Activated CD8-positive, alpha-beta memory T cell treated with anti-CD3 and anti-CD28 coated beads, Interleukin-2, amount 50 U/mL, for 24 hours (primary cell): Measurements from ENCODE around the gene HLA-DPA1.
"Not testable (repeated sequence)": the region's sequence is repeated elsewhere in the genome, so short reads cannot be mapped to it uniquely, and the experiment has no call there.

ENCODE experiments used
- DNase-seq: peaks from one replicate; pipeline ENCODE4 v3.0.0-alpha.2; 2020; ENCODE audit errors: extremely low read depth

The HLA-DPA1 gene

GRCh38 chr6:33073431-33073871 is at the start of gene HLA-DPA1:
Gene HLA-DPA1, minus strand, starts transcription at chr6:33073649.
- DNase-seq: no peak

DNA sequence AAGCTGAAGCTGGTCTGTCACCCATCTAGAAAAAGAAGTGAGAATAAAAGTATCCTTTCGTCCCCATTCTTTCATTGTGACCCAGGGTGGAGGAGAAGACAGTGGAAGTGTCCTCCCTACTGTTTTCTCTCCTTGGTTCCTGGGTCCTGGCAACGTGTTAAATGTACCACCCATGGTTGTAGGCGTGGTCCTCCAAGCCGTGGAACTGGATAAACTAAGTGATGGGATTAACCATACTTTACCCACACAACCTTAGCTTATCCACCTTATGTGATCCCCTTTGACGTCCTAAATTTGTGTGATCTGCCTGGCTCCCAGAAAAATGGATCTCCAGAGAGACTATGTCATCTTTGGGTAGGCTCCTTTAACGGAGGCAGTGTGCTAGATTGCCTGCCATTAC is 49.7 kb upstream of the HLA-DPA1 start:
- no peak for DNase-seq

GRCh38 chr6:33120001-33120400 is 46.6 kb upstream of the HLA-DPA1 start:
- no peak for DNase-seq

- no peak for DNase-seq
These were observed 45.2 kb upstream of the HLA-DPA1 start for GRCh38 chr6:33118525-33119123.

- no peak for DNase-seq
These were observed 44.4 kb upstream of the HLA-DPA1 start for GRCh38 chr6:33117811-33118277.

DNA sequence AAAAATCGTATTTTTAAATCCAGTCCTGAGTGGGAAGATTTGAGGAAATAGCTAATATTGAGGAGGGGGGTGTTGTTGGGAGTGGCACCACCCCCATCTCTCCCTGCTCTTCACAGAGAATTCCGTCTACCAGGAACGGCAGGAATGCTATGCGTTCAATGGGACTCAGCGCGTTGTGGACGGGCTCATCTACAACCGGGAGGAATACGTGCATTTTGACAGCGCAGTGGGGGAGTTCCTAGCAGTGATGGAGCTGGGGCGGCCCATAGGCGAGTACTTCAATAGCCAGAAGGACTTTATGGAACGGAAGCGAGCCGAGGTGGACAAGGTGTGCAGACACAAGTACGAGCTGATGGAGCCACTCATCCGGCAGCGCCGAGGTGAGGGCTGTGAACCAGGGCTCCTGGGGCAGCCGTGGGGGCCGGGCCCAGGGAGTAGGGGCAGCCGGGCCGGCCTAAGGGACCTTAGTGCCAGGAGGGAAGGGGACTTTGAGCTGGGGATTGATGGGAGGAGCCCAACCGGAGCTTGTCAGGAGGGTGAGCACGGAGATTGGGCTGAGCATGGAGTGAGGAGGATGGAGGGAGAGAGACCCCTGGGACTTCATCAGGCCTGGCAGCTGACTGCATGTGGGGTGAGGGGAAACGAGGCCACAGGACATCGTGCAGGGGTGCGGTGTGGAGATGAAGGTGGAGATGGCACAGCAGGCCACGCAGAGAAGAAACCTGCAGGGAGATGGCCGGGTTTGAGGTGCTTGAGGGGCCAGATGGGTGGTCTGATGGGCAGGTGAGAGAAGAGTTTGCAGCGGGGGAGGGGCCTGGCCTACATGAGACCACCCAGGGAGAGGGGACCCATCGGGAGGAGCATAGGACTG is 43.6 kb upstream of the HLA-DPA1 start:
- DNase-seq: no peak

DNA sequence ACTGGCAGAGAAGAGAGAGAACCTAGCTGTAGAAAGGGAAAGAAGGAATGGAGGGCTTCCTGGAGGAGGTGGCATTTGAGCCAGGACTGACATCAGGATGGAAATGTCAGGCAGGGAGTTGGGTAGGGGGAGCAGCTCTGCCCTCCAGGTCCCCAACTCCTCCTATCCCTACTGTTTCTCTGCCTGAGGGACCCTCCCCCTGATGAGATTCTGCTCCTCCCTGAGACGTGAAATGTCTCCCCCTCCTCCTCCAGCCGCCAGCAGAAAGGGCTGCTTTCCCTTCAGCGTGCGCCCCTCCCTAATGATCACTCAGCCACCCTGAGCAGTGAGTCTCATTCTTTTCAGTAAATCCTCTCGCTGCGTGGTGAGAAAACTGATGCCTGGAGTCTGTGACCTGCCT is 43.0 kb upstream of the HLA-DPA1 start:
- DNase-seq: no peak

DNA sequence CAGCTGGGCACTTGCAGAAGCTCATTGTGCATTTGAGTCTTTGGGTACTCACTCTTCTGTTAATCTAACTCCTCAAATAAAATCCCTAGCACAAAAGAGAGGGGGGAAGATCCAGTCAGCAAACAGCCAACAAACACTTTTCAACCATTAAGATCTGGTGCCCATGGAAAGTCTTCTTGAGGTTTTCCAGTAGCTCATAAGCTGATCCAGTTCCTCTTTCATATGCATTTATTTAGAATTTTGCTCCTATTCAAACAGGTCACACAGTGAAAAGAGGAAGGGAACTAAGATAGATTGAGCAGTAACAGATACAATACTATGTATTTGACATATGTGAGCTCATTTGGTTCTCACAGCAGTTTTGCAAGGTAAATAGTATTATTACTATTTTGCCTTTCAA is 41.0 kb upstream of the HLA-DPA1 start:
- DNase-seq: no peak

- DNase-seq: no peak
These were observed 40.3 kb upstream of the HLA-DPA1 start for GRCh38 chr6:33113755-33114154.

- DNase-seq: no peak
These were observed 38.7 kb upstream of the HLA-DPA1 start for GRCh38 chr6:33112148-33112547.

DNA sequence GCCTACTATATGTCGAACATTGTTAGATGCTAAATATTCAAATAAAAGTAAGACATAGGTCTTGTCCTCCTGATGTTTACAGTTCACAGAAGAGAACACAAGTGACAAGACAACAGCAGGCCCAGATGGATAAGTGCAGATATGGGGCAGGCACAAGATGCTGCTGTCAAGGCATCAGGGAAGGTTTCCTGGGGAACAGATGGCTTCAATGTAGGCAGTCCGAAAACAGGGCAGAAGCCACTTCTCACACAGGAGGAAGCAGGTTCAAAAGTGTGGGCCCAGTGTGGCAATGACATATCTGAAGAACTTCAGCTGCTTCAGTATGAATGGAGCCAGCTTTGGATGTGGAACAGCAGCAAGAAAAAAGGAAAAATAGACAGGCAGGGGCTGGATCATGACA is 34.9 kb upstream of the HLA-DPA1 start:
- DNase-seq: no peak

GRCh38 chr6:33107641-33108040 is 34.2 kb upstream of the HLA-DPA1 start:
- DNase-seq: no peak

- no peak for DNase-seq
These were observed 32.7 kb upstream of the HLA-DPA1 start for GRCh38 chr6:33105916-33106871.

GRCh38 chr6:33105386-33105785 is 31.9 kb upstream of the HLA-DPA1 start:
- DNase-seq: no peak

DNA sequence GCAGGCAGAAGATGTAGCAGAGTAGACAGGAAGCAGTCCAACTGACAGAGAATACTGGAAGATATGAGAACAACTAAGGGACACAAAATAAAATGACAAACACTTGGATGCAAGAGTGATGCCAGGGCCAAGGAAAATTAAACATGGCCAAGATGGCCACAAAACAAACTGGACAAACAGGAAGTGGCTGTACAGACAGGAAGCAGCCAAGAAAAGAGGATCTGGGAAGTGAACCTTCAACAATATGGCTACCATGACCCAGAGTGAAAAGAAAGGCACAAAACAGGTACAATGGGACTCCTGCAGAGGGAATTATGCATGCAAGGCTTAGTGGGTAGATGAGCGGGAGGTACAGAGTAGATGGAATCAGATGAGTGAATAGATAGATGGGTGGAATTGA is 31.4 kb upstream of the HLA-DPA1 start:
- DNase-seq: no peak

- DNase-seq: no peak
These were observed 30.3 kb upstream of the HLA-DPA1 start for GRCh38 chr6:33103776-33104175.

GRCh38 chr6:33101121-33101737 is 27.8 kb upstream of the HLA-DPA1 start:
- not testable (repeated sequence) for DNase-seq

DNA sequence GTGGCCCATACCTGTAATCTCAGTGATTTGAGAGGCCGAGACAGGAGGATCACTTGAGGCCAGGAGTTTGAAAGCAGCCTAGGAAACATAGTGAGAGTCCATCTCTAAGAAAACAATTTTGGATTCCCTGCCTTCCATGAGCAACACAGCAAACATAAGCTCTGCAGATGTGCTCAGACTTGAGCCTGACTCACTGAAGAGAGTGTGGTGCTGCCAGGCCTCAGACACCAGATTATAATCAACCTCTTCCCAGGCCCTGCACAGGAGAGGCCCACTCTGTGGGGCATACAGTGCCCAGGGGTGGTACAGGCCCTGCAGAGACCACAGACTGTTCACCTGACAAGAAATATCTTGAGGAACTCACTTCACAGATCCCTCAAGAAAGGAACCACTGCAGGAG is 22.2 kb upstream of the HLA-DPA1 start:
- DNase-seq: no peak

DNA sequence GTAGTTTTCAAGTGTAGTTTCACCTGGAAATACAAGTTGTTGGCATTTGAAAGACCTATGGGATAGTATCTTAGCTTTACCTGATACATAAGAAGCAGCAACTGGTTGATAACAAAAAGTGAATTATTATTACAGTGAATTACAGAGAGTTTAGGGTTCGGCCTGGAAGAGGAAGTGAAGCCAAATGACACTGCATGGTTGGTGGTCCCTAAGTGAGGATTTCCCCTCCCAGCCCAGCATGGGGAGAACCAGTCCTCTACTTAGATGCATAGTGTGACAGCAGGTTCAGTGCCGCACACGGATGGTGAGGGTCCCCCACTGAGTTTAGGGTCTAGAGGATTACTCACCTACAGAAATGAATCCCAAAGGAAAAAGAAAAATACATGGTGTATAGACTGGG is 20.4 kb upstream of the HLA-DPA1 start:
- DNase-seq: no peak

DNA sequence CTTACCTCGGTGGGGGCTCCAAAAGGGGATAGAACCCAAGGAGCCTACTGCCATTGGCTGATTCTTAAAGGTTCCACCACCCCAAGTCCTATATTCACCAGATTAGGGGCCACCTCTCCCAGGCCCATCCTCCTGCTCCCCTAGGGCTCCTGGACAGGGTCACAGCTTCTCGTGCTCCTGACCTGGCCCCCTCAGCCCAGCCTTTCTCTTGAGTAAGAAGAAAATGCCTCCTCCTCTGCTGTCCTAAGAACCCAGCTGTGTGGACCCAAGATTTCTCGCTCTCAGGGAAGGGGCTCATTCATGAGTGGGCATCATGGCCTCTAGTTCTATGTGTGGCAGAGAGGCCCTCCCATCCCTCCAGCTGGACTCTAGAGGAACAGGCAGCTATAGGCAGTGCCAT is 18.9 kb upstream of the HLA-DPA1 start:
- DNase-seq: no peak

- DNase-seq: no peak
These were observed 18.5 kb upstream of the HLA-DPA1 start for GRCh38 chr6:33091957-33092356.
